GM10266 (cell line): ENCODE results near the gene SLC15A1.

Experiments used
- DNase-seq: peaks from one replicate; pipeline ENCODE4 v3.0.0; 2012; ENCODE audit errors: extremely low spot score
- TF ChIP-seq, protein P1 (sequence below): IDR thresholded peaks from 2 replicates; pipeline ENCODE4 v1.5.1; 2012; ENCODE audit warnings: mild to moderate bottlenecking, low read depth; ENCODE audit not compliant: control insufficient read depth, insufficient read depth; ENCODE audit errors: missing control alignments

Gene SLC15A1

GRCh38 chr13:98795220-98795619 is 42.7 kb upstream of the SLC15A1 start:
- no peak for DNase-seq
- TF ChIP-seq, protein P1, sequence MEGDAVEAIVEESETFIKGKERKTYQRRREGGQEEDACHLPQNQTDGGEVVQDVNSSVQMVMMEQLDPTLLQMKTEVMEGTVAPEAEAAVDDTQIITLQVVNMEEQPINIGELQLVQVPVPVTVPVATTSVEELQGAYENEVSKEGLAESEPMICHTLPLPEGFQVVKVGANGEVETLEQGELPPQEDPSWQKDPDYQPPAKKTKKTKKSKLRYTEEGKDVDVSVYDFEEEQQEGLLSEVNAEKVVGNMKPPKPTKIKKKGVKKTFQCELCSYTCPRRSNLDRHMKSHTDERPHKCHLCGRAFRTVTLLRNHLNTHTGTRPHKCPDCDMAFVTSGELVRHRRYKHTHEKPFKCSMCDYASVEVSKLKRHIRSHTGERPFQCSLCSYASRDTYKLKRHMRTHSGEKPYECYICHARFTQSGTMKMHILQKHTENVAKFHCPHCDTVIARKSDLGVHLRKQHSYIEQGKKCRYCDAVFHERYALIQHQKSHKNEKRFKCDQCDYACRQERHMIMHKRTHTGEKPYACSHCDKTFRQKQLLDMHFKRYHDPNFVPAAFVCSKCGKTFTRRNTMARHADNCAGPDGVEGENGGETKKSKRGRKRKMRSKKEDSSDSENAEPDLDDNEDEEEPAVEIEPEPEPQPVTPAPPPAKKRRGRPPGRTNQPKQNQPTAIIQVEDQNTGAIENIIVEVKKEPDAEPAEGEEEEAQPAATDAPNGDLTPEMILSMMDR: no peak

- TF ChIP-seq, protein P1: no peak
- no peak for DNase-seq
These were observed 42.0 kb upstream of the SLC15A1 start for GRCh38 chr13:98794498-98794897.

DNA sequence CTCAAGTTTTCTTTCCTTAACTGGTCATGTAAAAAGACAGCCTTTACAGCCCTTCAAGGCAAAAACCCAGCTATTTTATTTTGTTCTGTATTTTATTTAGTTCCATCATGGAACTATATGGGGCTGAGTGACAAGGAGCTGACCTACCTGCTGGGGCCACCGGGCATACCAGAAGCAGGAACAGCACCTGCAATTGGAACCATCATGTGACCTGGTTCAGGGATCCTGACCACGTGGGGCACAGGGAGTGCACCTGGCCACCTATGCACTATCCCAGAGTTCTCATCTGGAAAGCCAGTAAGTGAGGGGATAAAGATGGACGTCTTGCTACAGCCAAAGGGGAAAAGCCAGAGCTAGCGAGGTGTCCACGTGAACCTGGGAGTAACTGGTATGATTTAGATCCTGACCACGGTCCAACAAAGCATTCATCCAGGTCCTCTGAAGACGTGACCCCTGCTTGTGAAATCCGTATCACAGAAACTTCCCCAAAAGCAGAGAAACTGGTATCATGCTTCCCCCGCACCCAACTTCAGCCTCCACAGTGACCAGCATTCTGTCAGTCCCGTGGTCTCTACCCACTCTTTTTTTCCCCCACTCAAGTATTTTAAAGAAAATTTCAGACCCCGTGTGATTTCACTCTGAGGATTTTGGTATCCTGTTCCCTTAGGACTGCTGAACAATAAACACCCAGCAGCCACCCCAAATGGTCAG is 40.5 kb upstream of the SLC15A1 start:
- DNase-seq: no peak

DNA sequence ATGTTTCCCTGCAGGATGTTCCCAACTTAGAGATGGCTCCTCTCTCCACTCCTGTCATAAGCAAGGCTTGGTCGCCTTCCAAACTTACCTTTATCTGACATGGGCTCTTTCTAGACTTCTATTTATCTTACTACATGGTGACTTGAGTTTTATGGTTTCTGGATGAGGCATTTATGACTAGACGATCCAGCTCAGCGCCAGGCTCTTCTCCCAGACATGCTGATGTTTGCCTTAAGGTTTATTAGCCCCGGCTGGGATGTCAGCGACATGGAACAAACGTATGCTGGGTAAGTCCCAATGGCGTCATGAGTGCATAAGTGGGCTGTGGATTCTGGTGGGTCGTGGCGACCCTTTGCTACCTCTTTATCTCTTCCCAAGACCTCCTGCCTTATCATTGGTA is 39.8 kb upstream of the SLC15A1 start:
- no peak for DNase-seq
- TF ChIP-seq, protein P1: no peak

More for the DNA sequence above, 40.5 kb upstream of the SLC15A1 start:
- TF ChIP-seq, protein P1: no peak

DNA sequence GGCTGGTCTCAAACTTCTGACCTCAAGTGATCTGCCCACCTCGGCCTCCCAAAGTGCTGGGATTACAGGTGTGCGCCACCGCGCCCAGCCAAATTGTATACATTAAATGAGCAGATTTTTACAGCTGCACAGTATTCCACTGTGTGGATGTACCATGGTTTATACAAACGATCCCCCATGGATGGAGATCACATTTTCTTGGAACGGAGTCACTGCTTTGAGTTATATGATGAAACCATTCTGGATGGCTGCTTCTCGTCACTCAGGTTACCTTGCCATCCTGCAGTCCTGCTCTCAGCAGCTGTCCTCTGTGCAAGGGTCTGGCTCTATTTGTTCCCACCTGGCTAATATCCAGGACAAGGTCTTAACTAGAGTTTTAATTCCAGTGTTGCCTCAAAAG is 39.1 kb upstream of the SLC15A1 start:
- no peak for DNase-seq
- TF ChIP-seq, protein P1: no peak

GRCh38 chr13:98787996-98788395 is 35.5 kb upstream of the SLC15A1 start:
- DNase-seq: no peak
- TF ChIP-seq, protein P1: no peak

GRCh38 chr13:98787173-98787572 is 34.7 kb upstream of the SLC15A1 start:
- TF ChIP-seq, protein P1: no peak
- DNase-seq: no peak
